GM21528 (cell line): ENCODE measurements around the gene ALDH1A3.
"Not testable (repeated sequence)": the region's sequence is repeated elsewhere in the genome, so short reads cannot be mapped to it uniquely, and the experiment has no call there.

Experiments
- ATAC-seq: cut with Tn5 transposase; IDR thresholded peaks from one replicate; pipeline ENCODE4 v1.9.1; 2021; ENCODE audit warnings: mild to moderate bottlenecking, moderate library complexity; ENCODE audit not compliant: unreplicated experiment, low FRiP score

The ALDH1A3 gene

GRCh38 chr15:100879464-100880138 lies at the start of gene ALDH1A3:
Gene ALDH1A3 (plus strand): TSS chr15:100879831. CDS start chr15:100879908, 77 bp downstream.
- peak; percentile 45 for ATAC-seq

GRCh38 chr15:100831467-100831866 lies 48.2 kb upstream of the ALDH1A3 start:
- no peak for ATAC-seq

DNA sequence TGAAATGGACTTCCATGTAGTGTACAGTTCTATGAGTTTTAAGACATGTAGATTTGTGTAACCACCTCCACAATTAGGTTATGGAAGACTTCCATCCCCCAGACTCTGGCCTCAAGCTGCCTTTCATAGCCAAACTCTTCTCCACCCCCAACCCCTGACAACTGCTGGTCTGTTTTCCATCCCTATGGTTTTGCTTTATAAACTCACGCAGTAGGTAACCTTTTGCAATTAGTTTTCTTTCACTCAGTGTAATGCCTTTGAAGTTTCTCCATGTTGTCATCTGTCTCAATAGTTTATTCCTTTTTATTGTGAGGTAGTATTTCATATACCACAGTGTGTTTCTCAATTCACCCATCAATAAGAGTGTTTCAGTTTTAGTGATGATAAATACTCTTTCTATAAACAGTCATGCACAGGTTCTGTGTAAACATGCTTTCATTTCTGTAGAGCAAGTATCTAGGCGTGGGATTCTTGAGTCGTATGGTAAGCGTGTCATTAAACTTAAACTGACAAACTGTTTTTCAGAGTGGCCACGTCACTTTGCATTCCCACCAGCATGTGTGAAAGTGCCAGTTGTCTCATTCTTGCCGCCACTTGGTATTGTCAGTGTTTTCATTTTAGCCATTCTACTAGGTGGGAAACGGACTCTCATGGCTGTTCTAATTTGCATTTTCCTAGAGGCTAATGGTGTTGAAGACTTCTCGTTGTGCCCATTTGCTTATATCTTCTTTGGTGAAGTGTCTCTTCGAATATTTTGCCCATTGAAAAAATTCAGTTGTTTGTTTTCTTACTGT lies 47.3 kb upstream of the ALDH1A3 start:
- ATAC-seq: no peak

DNA sequence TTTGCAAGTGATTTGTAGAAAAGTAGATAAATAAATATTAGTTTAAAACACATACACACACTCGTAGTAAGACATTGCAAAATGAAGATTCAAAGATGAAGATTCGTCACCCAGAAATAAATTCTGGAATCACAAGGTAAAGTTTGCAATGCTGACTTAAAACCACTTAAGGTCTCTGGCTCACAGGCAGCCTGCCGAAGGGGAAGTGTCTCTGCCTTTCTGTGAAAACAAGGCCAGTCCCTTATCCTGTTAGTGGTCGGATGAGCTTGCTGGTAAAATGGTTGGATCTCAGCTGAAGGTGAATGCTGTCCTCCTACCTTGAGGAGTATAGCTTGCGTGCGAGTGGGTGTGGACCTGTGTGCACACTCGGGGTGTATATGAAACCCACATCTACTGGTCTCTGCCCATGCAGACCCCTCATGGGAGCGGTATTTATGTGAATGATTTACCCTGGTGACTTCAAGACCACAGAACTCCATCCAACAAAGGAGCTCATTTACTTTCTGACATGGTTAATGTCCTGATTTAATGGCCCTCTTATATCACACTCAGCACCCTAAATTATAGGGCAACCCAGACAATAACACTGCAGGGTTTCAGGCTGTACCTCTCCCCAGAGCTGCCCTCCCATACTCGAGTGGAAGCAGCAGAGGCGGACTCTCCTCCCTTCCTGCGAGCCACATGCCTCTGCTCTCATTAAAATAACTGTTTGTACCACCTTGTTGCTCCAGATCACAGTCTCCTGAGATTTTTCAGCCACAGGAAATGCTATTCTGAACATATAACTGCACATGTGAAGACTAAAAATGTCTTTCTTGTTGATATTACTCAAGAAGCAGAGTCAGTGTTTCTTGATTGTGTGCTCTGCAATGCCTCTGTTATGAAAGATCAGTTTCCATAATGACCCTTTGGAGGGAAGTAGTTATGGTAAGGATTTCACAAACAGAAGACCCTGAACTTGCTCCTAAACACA lies 45.9 kb upstream of the ALDH1A3 start:
- no peak for ATAC-seq

- ATAC-seq: no peak
Observed at GRCh38 chr15:100834731-100835130, 44.9 kb upstream of the ALDH1A3 start.

DNA sequence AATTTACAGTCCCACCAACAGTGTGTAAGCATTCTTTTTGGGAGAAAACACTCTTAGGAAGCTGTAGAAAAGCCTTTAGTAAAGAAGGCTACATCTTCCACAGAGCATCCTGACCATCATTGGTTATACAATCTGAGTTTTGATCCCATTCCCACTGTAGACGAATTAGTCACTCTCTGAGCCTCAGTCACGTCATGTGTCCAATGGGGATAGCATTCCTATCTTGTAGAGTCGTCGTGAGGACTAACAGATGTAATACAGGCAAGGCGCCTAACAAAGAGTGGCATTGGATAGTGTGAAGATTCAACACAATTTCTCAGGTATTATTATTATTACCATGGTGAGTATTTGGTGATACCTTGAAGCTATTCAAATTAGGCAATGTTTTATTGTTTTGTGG lies 44.0 kb upstream of the ALDH1A3 start:
- no peak for ATAC-seq

DNA sequence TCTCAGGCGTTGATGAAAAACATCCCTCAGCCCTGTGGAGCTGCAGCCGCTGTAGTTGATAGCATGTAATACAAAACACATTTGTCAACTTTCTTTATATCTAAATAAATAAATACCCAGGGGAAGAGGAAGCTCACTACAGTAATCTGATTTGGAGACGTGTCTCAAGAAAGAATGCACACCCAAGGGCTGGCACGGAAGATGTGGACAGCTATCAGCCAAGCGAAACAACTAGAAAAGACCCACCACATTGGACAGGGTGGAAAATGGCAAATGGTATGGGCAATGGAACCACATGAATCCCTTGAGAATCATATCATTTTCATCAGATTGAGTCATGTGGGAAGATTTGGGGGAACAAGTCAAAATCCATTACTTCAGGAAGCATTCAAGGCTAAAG lies 43.1 kb upstream of the ALDH1A3 start:
- ATAC-seq: no peak

GRCh38 chr15:100841426-100841825 lies 38.2 kb upstream of the ALDH1A3 start:
- no peak for ATAC-seq

DNA sequence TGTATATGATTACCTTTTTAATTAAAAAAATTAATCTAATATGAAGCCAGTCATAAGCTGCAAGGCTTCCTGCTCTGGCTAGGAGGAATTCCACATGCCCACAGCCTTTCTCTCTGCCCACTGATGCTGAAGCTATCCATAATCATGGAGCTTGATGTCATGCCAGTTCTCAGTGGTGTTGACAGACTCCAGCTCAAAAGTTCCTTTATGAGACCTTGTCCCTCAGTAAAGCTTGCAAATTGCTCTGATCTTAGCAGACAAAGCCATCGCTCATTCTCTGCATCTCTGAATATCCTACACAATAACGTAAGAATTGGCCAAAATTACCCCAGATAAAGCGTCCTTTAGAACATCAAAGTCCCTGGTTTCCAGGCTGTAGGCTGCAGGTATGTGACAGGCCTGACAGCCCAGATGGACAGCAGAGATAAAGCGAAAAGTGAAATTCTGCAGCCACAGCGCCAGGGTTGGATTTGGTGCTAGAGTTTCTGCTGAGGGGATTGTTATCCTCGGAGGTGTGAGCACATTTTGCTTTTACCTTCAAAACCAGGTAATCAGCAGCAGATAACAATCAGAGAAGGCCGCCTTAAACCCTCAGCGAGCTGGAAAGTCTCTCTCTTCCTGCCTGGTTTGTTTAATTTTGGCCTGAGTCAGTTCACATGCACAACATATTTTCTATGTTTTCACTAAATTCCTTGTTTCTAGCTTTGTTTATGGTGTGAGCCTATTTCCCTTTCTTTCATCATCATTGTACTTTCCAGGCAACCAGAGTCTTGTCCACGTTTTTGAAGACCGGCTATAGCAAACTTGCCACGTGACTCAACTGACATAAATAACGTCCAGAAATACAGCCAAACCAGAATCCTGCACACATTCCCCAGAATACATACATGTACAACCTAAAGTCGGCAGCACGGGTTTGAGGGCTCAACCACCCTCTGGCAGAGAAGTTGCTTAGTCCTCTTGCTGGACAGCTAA lies 36.6 kb upstream of the ALDH1A3 start:
- ATAC-seq: no peak

DNA sequence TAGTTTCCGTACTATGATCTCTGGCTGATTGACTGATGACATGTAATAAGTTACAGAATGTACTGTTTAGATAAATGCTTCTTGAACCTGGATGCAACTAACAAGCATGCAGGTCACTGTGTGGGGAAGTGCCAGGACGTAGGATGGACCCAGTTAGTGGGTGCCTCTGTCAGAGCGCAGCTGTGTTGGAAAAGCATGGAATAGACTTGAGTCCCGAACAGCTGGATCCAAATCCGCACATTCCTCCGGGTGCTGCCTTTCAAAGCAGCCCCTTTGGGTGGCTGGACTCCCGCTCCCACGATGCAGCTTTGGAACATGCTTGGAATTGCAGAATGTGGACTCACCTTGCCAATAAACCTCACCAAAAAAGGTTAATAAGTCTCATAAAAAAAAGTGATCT lies 35.5 kb upstream of the ALDH1A3 start:
- no peak for ATAC-seq

DNA sequence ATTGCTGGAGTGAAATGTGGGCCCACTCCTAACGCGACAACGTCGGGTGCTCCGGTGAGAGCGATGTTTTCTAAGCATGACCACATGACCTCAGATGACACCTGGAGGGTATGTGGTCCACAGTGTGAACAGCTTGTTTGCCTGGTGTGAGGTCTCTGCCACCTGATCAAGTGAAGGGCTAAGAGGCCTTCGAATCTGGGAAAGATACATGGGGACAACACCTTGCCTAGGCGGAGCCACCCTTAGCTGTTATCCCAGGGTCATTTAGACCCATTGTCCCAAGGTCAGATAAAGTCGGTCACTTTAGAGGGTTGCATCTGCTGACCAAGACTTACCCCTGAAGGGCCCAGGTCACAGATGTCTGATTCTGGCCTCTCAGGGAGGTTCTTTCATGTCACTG lies 34.9 kb upstream of the ALDH1A3 start:
- ATAC-seq: no peak

DNA sequence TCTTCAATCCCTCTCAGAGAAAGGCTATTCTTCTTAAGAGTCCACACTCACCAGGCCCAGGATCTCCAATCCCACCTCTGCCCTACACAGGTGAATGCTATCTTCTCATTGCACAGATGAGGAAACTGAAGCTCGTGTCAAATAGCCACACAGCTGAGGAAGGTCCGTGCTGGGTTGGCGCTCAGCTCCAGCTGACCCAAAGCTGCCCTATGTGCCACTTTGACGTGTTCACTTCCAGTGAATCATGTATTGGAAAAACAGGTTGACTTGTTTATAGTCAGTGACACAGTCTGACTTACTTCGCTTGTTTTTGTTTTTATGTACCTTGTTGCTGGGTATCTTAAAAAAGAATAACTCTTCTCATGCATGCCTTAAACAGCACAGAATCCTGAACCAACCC lies 32.4 kb upstream of the ALDH1A3 start:
- ATAC-seq: no peak

DNA sequence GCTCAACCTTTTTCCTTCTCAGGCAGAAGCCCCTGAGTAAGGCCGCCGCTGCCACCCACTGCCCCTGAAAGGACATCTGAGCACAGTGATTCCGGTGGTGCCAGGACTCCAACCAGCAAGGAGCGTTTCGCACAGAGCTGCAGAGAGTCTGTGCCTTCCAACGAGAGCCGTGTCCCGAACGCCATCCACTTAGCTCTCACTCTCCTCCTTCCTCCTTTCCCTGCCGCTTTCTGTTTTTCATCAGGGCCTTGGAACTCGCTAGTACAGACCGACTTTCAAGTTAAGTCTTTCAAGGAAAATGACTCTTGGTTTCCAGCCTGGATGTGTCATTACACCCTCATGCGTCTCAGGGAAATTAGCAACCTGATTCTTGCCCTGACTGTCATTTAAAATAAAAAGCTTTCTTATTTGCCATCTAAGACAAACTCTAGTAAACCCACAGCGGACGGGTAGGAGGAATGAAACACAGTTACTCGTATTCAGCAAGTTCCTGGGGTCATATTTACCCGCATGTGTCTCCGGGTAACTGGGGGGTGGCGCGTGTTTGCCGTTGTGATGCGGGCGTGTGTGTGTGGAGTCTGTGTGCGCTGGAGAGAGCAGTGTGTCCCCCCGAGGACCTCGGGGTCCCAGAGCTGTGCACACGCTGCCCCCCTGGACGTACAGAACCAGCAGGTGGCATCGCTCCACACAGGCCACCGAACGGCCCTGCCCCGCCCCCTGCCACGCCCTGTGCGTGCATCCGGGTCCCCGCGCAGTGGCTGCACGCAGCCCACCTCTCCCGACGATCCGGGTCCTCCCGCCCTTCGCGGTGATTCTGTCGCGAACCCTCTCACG lies 30.4 kb upstream of the ALDH1A3 start:
- no peak for ATAC-seq

DNA sequence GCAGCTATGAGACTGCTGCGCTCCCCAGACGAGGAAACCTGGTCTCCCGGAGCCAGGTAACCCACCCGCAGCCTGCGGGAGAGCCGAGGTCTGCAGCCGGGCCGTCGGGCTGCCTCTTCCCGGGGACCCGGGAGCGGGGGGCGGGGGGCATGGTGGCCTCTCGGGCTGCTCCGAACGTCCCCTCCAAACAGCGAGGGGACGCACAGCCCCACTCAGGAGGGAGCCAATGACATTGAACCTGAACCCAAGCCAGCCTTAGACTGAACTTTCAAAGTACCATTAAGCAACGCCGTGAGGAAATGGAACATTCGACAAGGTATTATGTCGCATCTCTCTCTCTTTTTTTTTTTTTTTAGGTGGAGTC lies 29.8 kb upstream of the ALDH1A3 start:
- ATAC-seq: no peak

GRCh38 chr15:100851428-100852015 lies 28.1 kb upstream of the ALDH1A3 start:
- not testable (repeated sequence) for ATAC-seq

DNA sequence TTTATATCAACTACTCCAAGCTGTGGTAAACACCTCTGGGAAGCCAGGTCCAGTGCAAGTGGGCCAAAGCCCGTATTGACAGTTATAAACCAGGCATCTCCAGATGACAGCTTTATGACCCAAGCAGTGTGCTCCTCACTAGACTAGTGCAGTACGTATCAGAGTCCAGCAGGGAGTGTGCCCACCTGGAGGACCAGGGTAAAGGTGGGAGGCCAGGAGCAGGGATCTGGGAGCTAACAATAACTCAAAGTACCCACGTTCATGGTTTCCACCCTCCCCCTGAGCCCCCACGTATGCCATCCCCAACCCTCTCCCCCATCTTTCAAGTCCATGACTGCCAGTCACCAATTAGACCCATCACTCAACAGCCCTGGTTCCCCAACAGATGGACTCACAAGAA lies 27.0 kb upstream of the ALDH1A3 start:
- no peak for ATAC-seq

DNA sequence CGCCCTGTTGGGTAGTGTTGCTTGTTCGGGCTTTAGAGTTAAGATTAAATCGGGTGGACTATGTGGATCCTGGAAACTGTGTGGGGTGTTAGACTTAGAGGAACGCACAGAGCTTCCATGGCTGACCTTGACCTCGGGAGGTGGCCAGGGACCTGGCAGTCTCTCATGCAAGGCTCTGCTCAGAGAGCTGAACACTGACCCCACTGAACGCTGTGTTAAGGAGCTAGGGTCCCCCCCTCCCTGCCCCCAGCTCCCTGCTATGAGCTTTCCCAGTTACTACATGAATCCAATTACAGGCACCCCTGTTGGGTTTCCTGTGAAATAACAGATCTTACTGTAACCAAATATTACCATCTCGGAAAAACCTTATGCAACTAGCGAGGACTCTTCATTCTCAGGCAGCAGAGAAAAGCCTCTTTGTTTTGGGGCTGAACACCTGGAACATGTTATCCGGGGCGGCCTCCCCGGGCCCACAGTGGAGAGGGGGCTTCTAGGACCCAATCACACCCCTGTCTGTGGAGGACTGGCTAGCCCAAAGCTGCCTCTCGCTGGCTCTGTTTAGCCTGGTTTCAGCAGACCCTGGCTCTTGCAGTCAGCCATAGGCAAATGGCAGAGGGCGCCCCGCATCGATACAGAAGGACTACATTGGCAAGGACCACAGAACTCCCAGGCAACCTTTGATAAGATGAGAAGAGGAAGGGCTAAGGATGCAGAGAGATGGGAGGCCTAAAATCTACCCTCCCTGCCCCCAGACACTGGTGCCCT lies 25.8 kb upstream of the ALDH1A3 start:
- no peak for ATAC-seq

DNA sequence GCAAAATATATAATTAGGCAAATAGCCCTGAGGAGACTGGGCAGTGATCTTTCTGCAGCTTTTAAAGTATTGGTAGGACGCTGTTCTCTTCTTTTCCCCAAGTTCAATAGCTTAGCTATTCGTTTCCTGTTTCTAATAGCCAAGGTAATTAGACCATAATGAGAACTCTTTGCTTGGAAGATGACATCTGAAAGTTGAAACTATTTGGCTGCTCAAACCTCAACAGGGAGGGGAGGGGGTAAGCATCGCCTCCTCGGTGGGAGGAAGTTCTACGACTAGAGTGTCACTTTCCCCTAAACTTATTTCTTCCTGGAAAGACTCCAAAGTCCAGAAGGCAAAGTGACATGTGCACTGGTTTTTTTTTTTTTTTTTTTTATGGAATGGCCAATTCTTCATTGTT lies 22.8 kb upstream of the ALDH1A3 start:
- ATAC-seq: no peak
